HUDEP-2 (cell line): Measurements from ENCODE around the gene RETN.

Experiments
- DNase-seq, 76 experiments: peaks; one replicate each; lab custom pipeline; 2025; ENCODE audit not compliant: unreplicated experiment in 76 of 76; lab: John Stamatoyannopoulos, UW

The RETN gene

GRCh38 chr19:7681340-7682174 is 12.7 kb downstream of the RETN start:
- peak in 66 of 76 experiments; percentile 21 to 87 (median 67) for DNase-seq

GRCh38 chr19:7682175-7682855 is 13.5 kb downstream of the RETN start:
- DNase-seq = no peak

GRCh38 chr19:7685546-7686445 is 16.9 kb downstream of the RETN start:
- DNase-seq = no peak

- DNase-seq = no peak
Observed at GRCh38 chr19:7687177-7687576, 18.3 kb downstream of the RETN start.

- no peak for DNase-seq
Observed at GRCh38 chr19:7689165-7689564, 20.3 kb downstream of the RETN start.

GRCh38 chr19:7690779-7691258 is 22.0 kb downstream of the RETN start:
- no peak for DNase-seq

- DNase-seq = no peak
Observed at GRCh38 chr19:7691497-7691896, 22.6 kb downstream of the RETN start.

GRCh38 chr19:7692417-7693088 is 23.7 kb downstream of the RETN start:
- no peak for DNase-seq

GRCh38 chr19:7694499-7694898 is 25.6 kb downstream of the RETN start:
- DNase-seq = no peak

GRCh38 chr19:7697721-7698287 is 29.0 kb downstream of the RETN start:
- DNase-seq = no peak

- DNase-seq = no peak
Observed at GRCh38 chr19:7698583-7698982, 29.7 kb downstream of the RETN start.

GRCh38 chr19:7699003-7699402 is 30.2 kb downstream of the RETN start:
- no peak for DNase-seq

GRCh38 chr19:7699417-7700401 is 30.9 kb downstream of the RETN start:
- DNase-seq = peak in 49 of 76 experiments; percentile 9 to 69 (median 35)

GRCh38 chr19:7701049-7701653 is 32.3 kb downstream of the RETN start:
- DNase-seq = no peak

GRCh38 chr19:7701654-7702457 is 33.0 kb downstream of the RETN start, which contains the start of gene FCER2:
Gene FCER2, minus strand, starts transcription at chr19:7702131. Its CDS starts 2,371 bp downstream, at chr19:7699760.
- no peak for DNase-seq

GRCh38 chr19:7703332-7703731 is 34.5 kb downstream of the RETN start:
- no peak for DNase-seq

- no peak for DNase-seq
Observed at GRCh38 chr19:7704280-7705060, 35.6 kb downstream of the RETN start.
